K562 (cell line): ENCODE results near the gene TMEM174.

Experiments used
- FOXJ3 ChIP-seq: sonication (generic); formaldehyde crosslinking; IDR thresholded peaks from 2 replicates; pipeline ENCODE4 v1.4.0; 2020; ENCODE audit warnings: mild to moderate bottlenecking, missing genetic modification reagents
- HINFP ChIP-seq: fragments of 450-650 bp; conservative IDR thresholded peaks from 2 replicates; pipeline ENCODE4 v1.6.1; 2016; ENCODE audit warnings: missing genetic modification characterization, low read depth, mild to moderate bottlenecking, control low read depth, missing compliant biosample characterization

- TF ChIP-seq FOXJ3 (CRISPR knock-in tag) (no peak), HINFP (no peak)
These were observed 33.5 kb upstream of the TMEM174 start for GRCh38 chr5:73139485-73139884.
